K562 (cell line): Measurements from ENCODE around the gene EFHD2. TPM values are rescaled to one million over a fixed set of nuclear protein-coding genes. Genes with fewer than 3 reads are reported as not detected.
"Not testable (repeated sequence)": the region's sequence is repeated elsewhere in the genome, so short reads cannot be mapped to it uniquely, and the experiment has no call there.

Source experiments
- ATAC-seq: fragments of 200-7000 bp; cut with Tn5 transposase; 3 replicates; pipeline ENCODE4 v1.9.1; 2020; ENCODE audit warnings: moderate library complexity
- BruUV-seq: library from RNA; stranded (reverse); fragments of 400-500 nt; replicated peaks from 2 replicates; lab custom pipeline; 2021; lab: Mats Ljungman, UMichigan
- CTCF ChIA-PET: fragments of 300-600 bp; formaldehyde crosslinking; extraction: SDS; loops from one replicate; lab custom pipeline; 2021; ENCODE audit warnings: low intra/inter-chr PET ratio; lab: Yijun Ruan, JAX
- POLR2A ChIA-PET: fragments of 300-600, 350-650 bp; sonication (Branson Sonifier 250); formaldehyde crosslinking; extraction: SDS; loops from one replicate; lab custom pipeline; 2021; ENCODE audit warnings: antibody characterized with exemption, inconsistent platforms; lab: Yijun Ruan, JAX
- DNase-seq, 4 experiments: peaks; one replicate each; pipeline versions ENCODE4 v3.0.0 to v3.0.0-alpha.2; 2011 to 2018; ENCODE audit warnings: low spot score in 3 of 4, mixed read lengths in 3 of 4; ENCODE audit errors: extremely low read depth in 1 of 4
- FAIRE-seq: peaks from 2 replicates; lab custom pipeline; 2011; peaks lifted over from hg19 to GRCh38; lab: Jason Lieb, UNC
- H2AFZ ChIP-seq: 2 replicates; pipeline ENCODE4 v1.6.0; 2011; ENCODE audit warnings: low read depth, low read length, control low read depth, inconsistent platforms
- H3K27ac ChIP-seq: fragments of 200-600 bp; 3 replicates; pipeline ENCODE4 v1.8.0; 2011; ENCODE audit warnings: low read depth, mild to moderate bottlenecking, control low read depth, inconsistent platforms, low read length, moderate library complexity, mixed read lengths; ENCODE audit errors: extremely low read depth
- H3K27me3 ChIP-seq, 2 experiments: fragments of 300-600 bp in 1 of 2; 2 replicates in 1 of 2; 3 replicates in 1 of 2; pipeline versions ENCODE4 v1.6.0 to v1.8.0; 2011; ENCODE audit warnings: inconsistent platforms in 2 of 2, low read length in 2 of 2, mild to moderate bottlenecking in 1 of 2, mixed read lengths in 1 of 2, moderate library complexity in 1 of 2; ENCODE audit not compliant: control insufficient read depth in 2 of 2, insufficient read depth in 2 of 2
- H3K36me3 ChIP-seq: fragments of 300-600 bp; 3 replicates; pipeline ENCODE4 v1.8.0; 2011; ENCODE audit warnings: mild to moderate bottlenecking, low read length, inconsistent platforms; ENCODE audit not compliant: control insufficient read depth, insufficient read depth
- H3K4me1 ChIP-seq, 2 experiments: fragments of 200-600 bp in 1 of 2; replicated peaks in 1 of 2; 2 replicates in 1 of 2; 3 replicates in 1 of 2; pipeline versions ENCODE4 v1.5.1 to v1.8.0; 2011; ENCODE audit warnings: inconsistent platforms in 2 of 2, low read length in 2 of 2, mild to moderate bottlenecking in 1 of 2, mixed read lengths in 1 of 2, moderate library complexity in 1 of 2; ENCODE audit not compliant: control insufficient read depth in 2 of 2, insufficient read depth in 2 of 2
- H3K4me2 ChIP-seq: 2 replicates; pipeline ENCODE4 v1.6.1; 2011; ENCODE audit warnings: low read length, control low read depth, inconsistent platforms, mixed read lengths; ENCODE audit not compliant: insufficient read depth
- H3K4me3 ChIP-seq: fragments of 200-600 bp; sonication (generic), shearing (Covaris generic); 2 replicates; pipeline ENCODE4 v1.5.1; 2016; ENCODE audit warnings: control low read depth, inconsistent platforms
- H3K79me2 ChIP-seq: fragments of 200-600 bp; 3 replicates; pipeline ENCODE4 v1.8.0; 2011; ENCODE audit warnings: low read length, inconsistent platforms; ENCODE audit not compliant: control insufficient read depth, insufficient read depth
- H3K9ac ChIP-seq, 2 experiments: 2 replicates each; pipeline versions ENCODE4 v1.6.0 to v1.6.1; 2011; ENCODE audit warnings: low read depth in 2 of 2, low read length in 2 of 2, control low read depth in 1 of 2, inconsistent platforms in 1 of 2, mild to moderate bottlenecking in 1 of 2, mixed read lengths in 1 of 2; ENCODE audit not compliant: insufficient read depth in 1 of 2
- H3K9me1 ChIP-seq: one replicate; pipeline ENCODE4 v1.6.0; 2011; ENCODE audit warnings: inconsistent platforms, mild to moderate bottlenecking, low read length, moderate library complexity; ENCODE audit not compliant: control insufficient read depth, insufficient read depth
- H3K9me3 ChIP-seq: replicated peaks from 2 replicates; pipeline ENCODE4 v1.5.1; 2011; ENCODE audit warnings: low read depth, low read length, inconsistent platforms; ENCODE audit not compliant: control insufficient read depth, insufficient read depth
- H4K20me1 ChIP-seq: replicated peaks from 2 replicates; pipeline ENCODE4 v1.6.1; 2011; ENCODE audit warnings: low read length, inconsistent platforms, mixed read lengths; ENCODE audit not compliant: control insufficient read depth, insufficient read depth
- CEBPB ChIP-seq: fragments of 450-650 bp; IDR thresholded peaks from 2 replicates; pipeline ENCODE4 v1.6.1; 2016; ENCODE audit warnings: missing genetic modification characterization, missing compliant biosample characterization
- WGBS: fragments of 100-300 bp; shearing (Covaris generic); methylation state at CpG from one replicate; pipeline ENCODE4 v1.1.6; 2016; ENCODE audit warnings: low coverage, mixed read lengths; ENCODE audit not compliant: insufficient coverage; ENCODE audit errors: missing lambda C conversion rate; 5-methylcytosine and 5-hydroxymethylcytosine counted together
- in situ Hi-C: fragments of 300-500 bp; cut with MboI; formaldehyde crosslinking; loops from 4 replicates; pipeline ENCODE4 v1.15.0; 2018; ENCODE audit warnings: inconsistent platforms, mixed read lengths
- intact Hi-C: fragments of 100-400 bp; cut with micrococcal nuclease; formaldehyde crosslinking; loops from 2 replicates; pipeline ENCODE4 v1.14.2; 2022
- polyA plus RNA-seq, 8 experiments: library from polyadenylated mRNA; depleted of rRNA in 4 of 8; stranded (reverse) in 5 of 8; unstranded in 3 of 8; fragments of >200 nt; fragmentation: Nextera tagmentation in 2 of 8; fragmentation: Illumina TruSeq in 1 of 8; extraction: Ambion mirVana in 2 of 8; extraction: Trizol in 1 of 8; gene quantifications; 2 replicates each; pipeline versions ENCODE4 v1.2.1 to v1.2.3, GENCODE V29; 2011 to 2014; ENCODE audit warnings: inconsistent platforms in 1 of 8, missing spikeins in 1 of 8
- total RNA-seq, 7 experiments: library from RNA; depleted of rRNA in 6 of 7; stranded (reverse); fragments of >200 nt in 6 of 7; fragmentation: Illumina TruSeq in 2 of 7; extraction: Trizol in 2 of 7; gene quantifications; 2 replicates each; pipeline versions ENCODE4 v1.2.1 to v1.2.3, GENCODE V29; 2011 to 2021; ENCODE audit warnings: low replicate concordance in 1 of 7
- TF ChIP-seq, protein P1 (sequence below): sonication (generic); IDR thresholded peaks from 2 replicates; pipeline ENCODE4 v1.6.1; 2016

The EFHD2 gene
- total and polyA plus RNA-seq, 9 of the 15 experiments (the other 6 are each of a cell fraction or from before 2014, with no cell fraction given) = 1.7 to 73.5 (median 25.2) TPM

- TF ChIP-seq CEBPB (tag) = 0 out of 2 replicates have a peak, but pooled peaks have one; percentile 10
- H3K9me3 ChIP-seq, ATAC-seq, H3K4me1 ChIP-seq, POLR2A ChIA-PET, intact Hi-C loops, BruUV-seq, in situ Hi-C loops, H3K4me2 ChIP-seq, DNase-seq, CTCF ChIA-PET, H2AFZ ChIP-seq, H3K9me1 ChIP-seq, H4K20me1 ChIP-seq, H3K9ac ChIP-seq, FAIRE-seq, H3K79me2 ChIP-seq, H3K27ac ChIP-seq, H3K36me3 ChIP-seq, H3K27me3 ChIP-seq, H3K4me3 ChIP-seq: not testable (repeated sequence)
- WGBS = 54% methylated on average over 5 of the region's 5 CpGs
These were observed 61.4 kb downstream of the EFHD2 start for GRCh38 chr1:15471067-15471466.

DNA sequence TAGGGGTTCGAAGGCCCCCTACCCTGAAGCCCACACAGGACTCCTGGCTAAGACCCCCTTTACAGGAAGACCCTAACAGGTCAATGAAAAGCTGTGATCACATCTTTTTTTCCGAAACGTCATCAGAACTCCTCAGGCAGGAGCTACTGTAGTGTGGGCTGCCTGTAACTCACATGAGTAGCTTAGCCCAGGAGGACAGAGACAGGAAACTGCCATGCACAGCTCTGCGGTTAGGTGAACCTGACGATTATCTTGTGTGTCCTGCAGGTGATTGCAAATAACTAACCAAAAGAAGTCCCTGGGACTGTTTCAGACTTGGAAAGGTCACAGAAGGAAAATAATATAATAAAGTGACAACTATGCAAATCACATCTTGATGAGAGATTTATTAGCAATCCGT lies 62.0 kb downstream of the EFHD2 start:
- H3K27me3 ChIP-seq, H3K9me3 ChIP-seq, H4K20me1 ChIP-seq, H3K4me2 ChIP-seq, H3K36me3 ChIP-seq, DNase-seq, intact Hi-C loops, POLR2A ChIA-PET, H3K4me1 ChIP-seq, CTCF ChIA-PET, H3K27ac ChIP-seq, BruUV-seq, H3K9ac ChIP-seq, in situ Hi-C loops, H3K4me3 ChIP-seq, H2AFZ ChIP-seq, H3K79me2 ChIP-seq, FAIRE-seq, H3K9me1 ChIP-seq: not testable (repeated sequence)
- WGBS = 17% methylated on average over 6 of the region's 6 CpGs
- TF ChIP-seq, protein P1, sequence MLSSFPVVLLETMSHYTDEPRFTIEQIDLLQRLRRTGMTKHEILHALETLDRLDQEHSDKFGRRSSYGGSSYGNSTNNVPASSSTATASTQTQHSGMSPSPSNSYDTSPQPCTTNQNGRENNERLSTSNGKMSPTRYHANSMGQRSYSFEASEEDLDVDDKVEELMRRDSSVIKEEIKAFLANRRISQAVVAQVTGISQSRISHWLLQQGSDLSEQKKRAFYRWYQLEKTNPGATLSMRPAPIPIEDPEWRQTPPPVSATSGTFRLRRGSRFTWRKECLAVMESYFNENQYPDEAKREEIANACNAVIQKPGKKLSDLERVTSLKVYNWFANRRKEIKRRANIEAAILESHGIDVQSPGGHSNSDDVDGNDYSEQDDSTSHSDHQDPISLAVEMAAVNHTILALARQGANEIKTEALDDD = 0 out of 2 replicates have a peak, but pooled peaks have one; percentile 25
- ATAC-seq = 0 out of 3 replicates have a peak, but pooled peaks have one; percentile 22
